DND-41 (cell line): ENCODE data around the gene PICK1.

ENCODE experiments used
- ATAC-seq: fragments of 200-7000 bp; cut with Tn5 transposase; 3 replicates; pipeline ENCODE4 v1.9.1; 2021; ENCODE audit warnings: low read depth; ENCODE audit not compliant: insufficient read depth
- DNase-seq: peaks from one replicate; pipeline ENCODE4 v3.0.0-alpha.2; 2020
- H2AFZ ChIP-seq: 2 replicates; pipeline ENCODE4 v1.6.0; 2012; ENCODE audit warnings: low read depth, low read length
- H3K27ac ChIP-seq: 2 replicates; pipeline ENCODE4 v1.5.1; 2012; ENCODE audit warnings: low read length, inconsistent platforms
- H3K27me3 ChIP-seq: fragments of 200-600 bp; sonication (generic); 2 replicates; pipeline ENCODE4 v1.6.0; 2012; ENCODE audit warnings: low read length, mild to moderate bottlenecking, inconsistent platforms; ENCODE audit not compliant: insufficient read depth, poor library complexity
- H3K36me3 ChIP-seq: 2 replicates; pipeline ENCODE4 v1.5.1; 2012; ENCODE audit warnings: low read length, inconsistent platforms; ENCODE audit not compliant: insufficient read depth
- H3K4me1 ChIP-seq: 2 replicates; pipeline ENCODE4 v1.5.1; 2012; ENCODE audit warnings: mild to moderate bottlenecking, low read length; ENCODE audit not compliant: insufficient read depth
- H3K4me2 ChIP-seq: 2 replicates; pipeline ENCODE4 v1.6.0; 2012; ENCODE audit warnings: mild to moderate bottlenecking, moderate library complexity, low read length, inconsistent platforms; ENCODE audit not compliant: insufficient read depth
- H3K4me3 ChIP-seq, 2 experiments: fragments of 200-600 bp in 1 of 2; shearing (Covaris generic) in 1 of 2; 2 replicates each; pipeline ENCODE4 v1.5.1; 2012 to 2016; ENCODE audit warnings: inconsistent platforms in 2 of 2, low read length in 2 of 2, mild to moderate bottlenecking in 2 of 2, low read depth in 1 of 2, moderate library complexity in 1 of 2
- H3K79me2 ChIP-seq: 2 replicates; pipeline ENCODE4 v1.6.0; 2012; ENCODE audit warnings: low read length, inconsistent platforms; ENCODE audit not compliant: insufficient read depth
- H3K9ac ChIP-seq: 2 replicates; pipeline ENCODE4 v1.6.0; 2012; ENCODE audit warnings: low read depth, mild to moderate bottlenecking, inconsistent platforms, low read length, moderate library complexity
- H3K9me3 ChIP-seq: 2 replicates; pipeline ENCODE4 v1.5.1; 2012; ENCODE audit warnings: low read length, moderate library complexity, mild to moderate bottlenecking, inconsistent platforms; ENCODE audit not compliant: insufficient read depth, severe bottlenecking
- H4K20me1 ChIP-seq: 2 replicates; pipeline ENCODE4 v1.6.0; 2012; ENCODE audit warnings: low read length; ENCODE audit not compliant: insufficient read depth
- EZH2 ChIP-seq: IDR thresholded peaks from 3 replicates; pipeline ENCODE4 v1.6.1; 2012; ENCODE audit warnings: borderline replicate concordance, low read depth, mild to moderate bottlenecking, moderate library complexity, low read length, inconsistent platforms; ENCODE audit not compliant: severe bottlenecking
- TF ChIP-seq, protein P1 (sequence below): IDR thresholded peaks from 2 replicates; pipeline ENCODE4 v1.5.1; 2012; ENCODE audit warnings: borderline replicate concordance, low read length, moderate library complexity, mild to moderate bottlenecking; ENCODE audit not compliant: poor library complexity, severe bottlenecking; ENCODE audit errors: extremely low read depth

The PICK1 gene

DNA sequence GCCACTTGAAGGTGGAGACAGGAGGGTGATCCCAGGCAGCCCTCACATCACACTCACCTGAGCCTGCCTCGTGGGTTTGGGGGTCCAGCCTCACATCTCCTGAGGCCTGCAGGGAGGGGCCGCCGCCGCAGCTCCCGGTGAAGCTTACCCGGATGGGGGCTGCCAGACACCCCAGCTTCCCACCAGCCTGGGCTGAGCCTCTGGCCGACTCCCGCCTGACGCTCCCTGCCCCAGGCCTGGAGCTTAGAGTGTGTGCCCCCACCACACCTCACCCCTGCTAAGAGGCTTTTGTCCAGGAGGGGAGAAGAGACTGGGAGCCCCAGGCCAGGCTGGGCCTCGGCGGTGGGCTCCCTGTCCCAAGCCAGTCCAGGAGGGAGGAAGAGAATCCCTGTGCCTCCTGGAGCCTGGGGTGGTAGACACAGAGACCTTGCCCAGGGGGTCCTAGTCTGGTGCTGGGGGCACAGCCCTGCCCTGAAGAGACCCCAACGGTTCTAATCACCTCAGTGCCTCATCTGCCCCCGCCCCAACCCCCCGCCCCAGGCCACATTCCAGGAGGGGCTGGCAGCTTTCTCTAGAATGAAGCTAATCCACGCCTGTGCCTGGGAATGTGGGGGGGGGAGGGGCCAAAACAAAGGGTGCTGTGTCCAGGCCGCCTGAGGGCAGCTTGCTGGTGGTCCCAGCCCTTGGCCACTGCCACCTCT lies 26.9 kb downstream of the PICK1 start, which contains the start of gene SLC16A8:
TSS of gene SLC16A8 (minus strand) at position 254 of the 701 bp plus-strand sequence. CDS start 1,311 bp downstream, outside the sequence.
- Histone ChIP-seq H2AFZ (no peak within 1 kb of the TSS), H3K27ac (no peak within 1 kb of the TSS), H4K20me1 (no peaks in the 10 kb centered on the region), H3K9me3 (no peaks in the 10 kb centered on the region), H3K27me3 (no peaks in the 10 kb centered on the region), H3K79me2 (no peaks in the 10 kb centered on the region), H3K4me1 (no peaks in the 10 kb centered on the region), H3K36me3 (no peaks in the 10 kb centered on the region), H3K9ac (no peak within 1 kb of the TSS), H3K4me2 (no peak within 1 kb of the TSS), H3K4me3 (no peak within 1 kb of the TSS)
- TF ChIP-seq, protein P1, sequence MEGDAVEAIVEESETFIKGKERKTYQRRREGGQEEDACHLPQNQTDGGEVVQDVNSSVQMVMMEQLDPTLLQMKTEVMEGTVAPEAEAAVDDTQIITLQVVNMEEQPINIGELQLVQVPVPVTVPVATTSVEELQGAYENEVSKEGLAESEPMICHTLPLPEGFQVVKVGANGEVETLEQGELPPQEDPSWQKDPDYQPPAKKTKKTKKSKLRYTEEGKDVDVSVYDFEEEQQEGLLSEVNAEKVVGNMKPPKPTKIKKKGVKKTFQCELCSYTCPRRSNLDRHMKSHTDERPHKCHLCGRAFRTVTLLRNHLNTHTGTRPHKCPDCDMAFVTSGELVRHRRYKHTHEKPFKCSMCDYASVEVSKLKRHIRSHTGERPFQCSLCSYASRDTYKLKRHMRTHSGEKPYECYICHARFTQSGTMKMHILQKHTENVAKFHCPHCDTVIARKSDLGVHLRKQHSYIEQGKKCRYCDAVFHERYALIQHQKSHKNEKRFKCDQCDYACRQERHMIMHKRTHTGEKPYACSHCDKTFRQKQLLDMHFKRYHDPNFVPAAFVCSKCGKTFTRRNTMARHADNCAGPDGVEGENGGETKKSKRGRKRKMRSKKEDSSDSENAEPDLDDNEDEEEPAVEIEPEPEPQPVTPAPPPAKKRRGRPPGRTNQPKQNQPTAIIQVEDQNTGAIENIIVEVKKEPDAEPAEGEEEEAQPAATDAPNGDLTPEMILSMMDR = no peak
- TF ChIP-seq EZH2 = no peak
- no peak for DNase-seq
- no peak for ATAC-seq

DNA sequence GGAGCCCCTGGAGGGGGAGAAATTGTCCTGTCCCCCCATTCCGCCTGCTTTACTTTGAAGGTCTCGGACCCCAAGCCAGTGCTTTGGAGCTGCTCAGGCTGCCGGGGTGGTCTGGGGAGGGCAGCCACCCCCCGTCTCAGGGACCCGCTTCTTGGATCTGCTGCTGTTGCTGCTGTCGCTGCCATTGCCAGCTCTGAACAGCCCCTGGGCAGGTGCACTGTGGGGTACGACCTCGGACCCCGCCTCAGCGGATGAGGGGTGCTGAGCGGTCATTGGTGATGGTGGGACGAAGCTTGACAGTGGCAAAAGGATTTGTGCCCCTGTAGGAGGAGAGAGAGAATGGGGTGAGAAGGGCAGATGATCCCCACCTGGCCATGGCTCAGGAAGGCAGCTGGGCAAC lies 27.9 kb downstream of the PICK1 start:
- no peaks in the 10 kb centered on the region for H3K9me3 ChIP-seq
- H3K36me3 ChIP-seq = no peaks in the 10 kb centered on the region
- no peak for TF ChIP-seq EZH2
- TF ChIP-seq, protein P1 = no peak
- H2AFZ ChIP-seq = no peak overlapping the region
- H3K27ac ChIP-seq = no peak overlapping the region
- DNase-seq = no peak
- no peaks in the 10 kb centered on the region for H3K4me1 ChIP-seq
- no peak overlapping the region for H3K4me3 ChIP-seq
- ATAC-seq = no peak
- H4K20me1 ChIP-seq = no peaks in the 10 kb centered on the region
- no peaks in the 10 kb centered on the region for H3K27me3 ChIP-seq
- H3K79me2 ChIP-seq = no peaks in the 10 kb centered on the region
- no peak overlapping the region for H3K9ac ChIP-seq
- no peak overlapping the region for H3K4me2 ChIP-seq

DNA sequence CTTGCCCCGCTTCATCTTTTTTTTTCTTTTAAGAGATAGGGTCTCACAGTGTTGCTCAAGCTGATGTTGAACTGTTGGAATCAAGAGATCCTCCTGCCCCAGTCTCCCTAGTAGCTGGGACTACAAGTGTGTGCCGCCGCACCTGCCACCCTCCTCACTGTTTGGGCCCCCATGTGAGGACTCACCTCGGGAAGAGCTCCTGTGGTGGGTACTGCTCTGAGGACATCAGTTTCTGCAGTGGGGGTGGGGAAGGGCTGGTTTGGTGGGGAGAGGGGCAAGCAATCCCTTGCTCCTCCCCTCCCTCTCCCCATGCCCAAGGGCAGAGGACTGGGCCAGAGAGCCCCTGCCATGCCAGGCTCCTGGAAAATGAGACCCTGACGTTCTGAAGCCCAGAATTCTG lies 28.3 kb downstream of the PICK1 start:
- Histone ChIP-seq H3K4me3 (no peak overlapping the region), H4K20me1 (no peaks in the 10 kb centered on the region), H3K9ac (no peak overlapping the region), H3K79me2 (no peaks in the 10 kb centered on the region), H3K27ac (no peak overlapping the region), H3K36me3 (no peaks in the 10 kb centered on the region), H3K4me1 (no peaks in the 10 kb centered on the region), H3K27me3 (no peaks in the 10 kb centered on the region), H2AFZ (no peak overlapping the region), H3K4me2 (no peak overlapping the region), H3K9me3 (no peaks in the 10 kb centered on the region)
- no peak for TF ChIP-seq EZH2
- TF ChIP-seq, protein P1 = no peak
- DNase-seq = no peak
- ATAC-seq = no peak
